Suprapubic skin (tissue), 3 donors: ENCODE measurements around the gene AMTN.
"Not testable (repeated sequence)": the region's sequence is repeated elsewhere in the genome, so short reads cannot be mapped to it uniquely, and the experiment has no call there.

Source experiments
- CTCF ChIP-seq, 2 donors: fragments of 200-600 bp in 1 of 2; fragments of 450-650 bp in 1 of 2; sonication (generic) in 1 of 2; IDR thresholded peaks; one replicate each; pipeline ENCODE4 v1.5.1; 2016 to 2019; ENCODE audit warnings: antibody characterized with exemption in 2 of 2, mild to moderate bottlenecking in 1 of 2, moderate library complexity in 1 of 2
- POLR2A ChIP-seq, 2 donors: fragments of 450-650 bp; IDR thresholded peaks; one replicate each; pipeline ENCODE4 v1.6.1; 2017; ENCODE audit warnings: antibody characterized with exemption in 2 of 2, mild to moderate bottlenecking in 2 of 2, moderate library complexity in 2 of 2

GRCh38 chr4:70501838-70502237 is 16.5 kb upstream of the AMTN start:
- TF ChIP-seq CTCF, POLR2A (IDR thresholded peaks at IDR 0.05): not testable (repeated sequence)
